ENCODE data around the gene TRRAP. TPM values are rescaled to one million over a fixed set of nuclear protein-coding genes. Genes with fewer than 3 reads are reported as not detected.
"Not testable (repeated sequence)": the region's sequence is repeated elsewhere in the genome, so short reads cannot be mapped to it uniquely, and the experiment has no call there.

The TRRAP gene
- 10.9 and 13.5 TPM in 2 replicates for total RNA-seq

DNA sequence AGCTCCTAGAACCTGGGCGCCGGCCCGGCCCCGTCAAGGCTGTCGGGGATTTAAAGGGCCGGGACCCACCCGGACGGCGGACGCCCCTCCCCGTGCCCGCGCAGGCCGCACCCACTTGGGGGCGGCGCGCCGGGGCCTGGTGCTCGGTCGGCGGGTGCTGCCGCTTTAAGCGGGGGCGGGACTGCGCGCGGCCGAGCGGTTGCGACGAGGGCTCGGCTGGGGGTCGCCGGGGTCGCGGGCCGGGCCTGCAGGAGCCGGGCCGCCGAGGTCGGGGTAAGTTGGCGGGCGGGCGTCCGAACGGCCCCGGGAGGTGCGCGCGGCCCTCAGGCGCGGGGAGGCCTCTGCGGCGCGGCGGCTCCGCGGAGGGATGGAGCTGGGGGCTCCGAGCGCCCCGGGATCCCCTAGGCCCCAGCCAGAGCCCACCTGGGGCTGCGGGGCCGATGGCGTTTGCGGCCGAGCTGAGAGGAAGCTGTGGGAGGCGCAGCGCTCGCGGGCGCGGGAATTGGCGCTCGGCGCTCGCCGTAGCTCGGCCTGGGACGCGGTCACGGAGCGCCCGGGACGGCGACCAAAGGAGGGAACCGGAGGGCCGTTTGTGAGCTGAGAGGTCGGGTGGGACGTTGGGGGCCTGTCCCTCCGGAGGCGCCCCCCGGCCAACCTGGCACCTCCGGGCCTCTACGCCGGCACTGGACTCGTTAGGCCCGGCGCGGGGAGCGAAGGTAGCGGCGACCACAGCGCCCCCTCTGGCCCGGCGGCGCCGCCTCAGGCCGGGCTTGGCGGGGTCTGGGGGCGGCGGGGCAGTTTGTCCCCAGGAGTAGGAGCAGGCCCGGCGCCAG lies at the start of gene TRRAP:
TRRAP (plus strand) TSS at position 168 of the 833 bp plus-strand sequence. CDS start 2,619 bp downstream, outside the sequence.
- peak; percentile 75 to 83 for DNase-seq (ENCODE audit: low read depth in 2 of 2)

DNA sequence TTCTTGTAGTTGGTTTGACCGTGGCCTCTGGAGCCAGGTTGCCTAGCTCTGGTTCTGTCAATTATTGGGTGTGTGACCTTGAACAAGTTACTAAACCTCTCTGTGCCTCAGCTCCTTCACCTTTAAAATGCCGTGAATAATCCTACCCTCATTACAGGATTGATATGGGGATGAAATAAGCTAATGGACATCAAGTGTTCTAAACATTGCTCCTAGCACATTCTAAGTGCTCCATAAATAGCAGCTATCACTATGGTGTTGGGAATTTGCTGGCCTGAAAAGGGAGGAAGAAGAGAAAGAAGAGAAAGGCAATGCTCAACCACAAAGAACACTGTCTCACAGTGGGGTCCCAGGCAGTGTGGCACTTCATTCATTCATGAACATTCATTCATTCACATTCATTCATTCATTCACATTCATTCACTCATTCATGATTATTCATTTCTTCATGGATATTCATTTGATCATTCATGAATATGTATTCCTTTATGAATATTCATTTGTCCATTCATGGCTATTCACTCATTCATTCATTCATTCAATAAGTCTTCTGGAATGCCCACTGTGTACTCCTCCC lies 47.3 kb upstream of the TRRAP start:
- DNase-seq (ENCODE audit: low read depth in 2 of 2): no peak

DNA sequence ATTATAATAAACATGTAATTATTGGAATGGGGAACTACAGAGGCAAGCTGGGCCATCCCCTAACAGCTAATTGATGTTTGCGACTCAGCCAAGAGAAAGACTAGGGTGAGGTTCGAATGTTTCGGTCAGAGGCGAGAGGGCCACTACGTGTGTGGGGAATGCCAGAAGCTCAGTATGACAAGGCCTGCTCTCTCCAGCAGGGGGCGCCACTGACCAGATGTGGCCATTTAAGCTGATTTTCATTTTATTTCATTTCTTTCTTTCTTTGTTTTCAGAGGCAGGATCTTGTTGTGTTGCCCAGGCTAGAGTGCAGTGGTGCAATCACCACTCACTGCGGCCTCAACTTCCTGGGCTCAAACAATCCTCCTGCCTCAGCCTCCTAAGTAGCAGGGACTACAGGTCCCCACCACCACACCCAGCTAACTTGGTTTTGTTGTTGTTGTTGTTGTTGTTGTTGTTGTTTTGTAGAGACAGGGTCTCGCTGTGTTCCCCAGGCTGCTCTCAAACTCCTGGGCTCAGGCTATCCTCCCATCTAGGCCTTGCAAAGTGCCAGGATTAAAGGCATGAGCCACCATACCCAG lies 46.6 kb upstream of the TRRAP start:
- DNase-seq (ENCODE audit: low read depth in 2 of 2): peak; percentile 39 to 53

- no peak for DNase-seq (ENCODE audit: low read depth in 2 of 2)
These were observed 45.3 kb upstream of the TRRAP start for GRCh38 chr7:98833022-98833421.

GRCh38 chr7:98834949-98835348 lies 43.4 kb upstream of the TRRAP start:
- DNase-seq (ENCODE audit: low read depth in 2 of 2): no peak

DNA sequence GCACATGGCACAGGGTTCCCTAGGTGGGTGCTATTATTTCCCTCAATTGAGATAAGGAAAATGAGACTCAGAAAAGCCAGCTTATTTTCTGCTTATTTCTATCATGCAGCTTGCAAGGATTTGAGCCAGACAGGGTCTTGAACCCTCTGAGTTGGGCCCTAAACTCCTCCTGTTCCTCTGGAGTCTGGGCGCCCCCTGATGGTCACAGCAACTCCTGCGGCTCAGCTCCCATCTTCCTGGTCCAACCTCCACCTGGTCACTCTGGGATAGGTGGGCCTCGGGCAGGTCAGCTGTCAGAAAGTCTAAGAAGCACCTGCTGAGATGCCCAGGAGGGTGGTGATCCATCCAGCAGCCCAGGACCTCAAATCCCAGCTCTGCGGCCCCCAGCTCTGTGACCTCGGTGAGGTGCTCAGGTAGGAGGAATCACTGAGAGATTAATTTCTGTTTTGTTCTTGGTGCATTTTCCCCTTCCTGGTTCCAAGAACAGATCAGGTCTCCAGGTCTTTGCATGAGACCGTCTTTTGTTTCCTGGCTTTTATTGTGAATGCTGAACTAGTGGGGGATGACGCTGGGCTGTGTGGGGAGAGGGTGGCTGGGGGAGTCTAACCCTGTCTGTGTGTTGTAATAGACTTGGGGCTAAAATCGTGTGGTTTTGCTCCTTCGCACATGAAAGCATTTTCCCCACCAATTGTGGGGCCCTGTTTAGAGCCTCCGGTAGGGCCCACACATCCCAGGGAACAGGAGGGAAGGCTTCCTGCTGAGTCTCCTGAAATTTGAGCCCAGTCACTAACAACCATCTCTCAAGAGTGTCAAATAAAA lies 41.3 kb upstream of the TRRAP start:
- DNase-seq (ENCODE audit: low read depth in 2 of 2): peak; percentile 10 to 25

GRCh38 chr7:98837630-98837972 lies 40.7 kb upstream of the TRRAP start:
- no peak for DNase-seq (ENCODE audit: low read depth in 2 of 2)

- DNase-seq (ENCODE audit: low read depth in 2 of 2): no peak
These were observed 38.2 kb upstream of the TRRAP start for GRCh38 chr7:98840096-98840495.

DNA sequence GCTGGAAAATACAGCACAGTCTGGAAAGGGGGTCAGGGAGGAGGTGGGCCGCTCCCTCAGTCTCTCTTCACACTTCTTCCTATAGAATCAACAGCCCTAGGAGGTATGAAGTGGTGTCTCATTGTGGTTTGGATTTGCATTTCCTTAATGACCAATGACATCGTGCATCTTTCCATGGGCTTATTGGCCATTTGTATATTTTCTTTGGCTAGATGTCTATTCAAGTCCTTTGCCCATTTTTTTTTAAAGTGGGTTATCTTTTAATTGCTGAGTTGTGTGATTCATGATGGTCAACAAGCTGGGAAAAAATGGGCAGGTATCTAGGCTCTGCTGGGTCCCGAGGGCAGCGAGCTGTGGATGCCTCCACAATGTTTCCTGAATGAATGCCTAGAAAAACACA lies 37.6 kb upstream of the TRRAP start:
- peak in 1 of 2 donors; percentile 55 for DNase-seq (ENCODE audit: low read depth in 2 of 2)

DNA sequence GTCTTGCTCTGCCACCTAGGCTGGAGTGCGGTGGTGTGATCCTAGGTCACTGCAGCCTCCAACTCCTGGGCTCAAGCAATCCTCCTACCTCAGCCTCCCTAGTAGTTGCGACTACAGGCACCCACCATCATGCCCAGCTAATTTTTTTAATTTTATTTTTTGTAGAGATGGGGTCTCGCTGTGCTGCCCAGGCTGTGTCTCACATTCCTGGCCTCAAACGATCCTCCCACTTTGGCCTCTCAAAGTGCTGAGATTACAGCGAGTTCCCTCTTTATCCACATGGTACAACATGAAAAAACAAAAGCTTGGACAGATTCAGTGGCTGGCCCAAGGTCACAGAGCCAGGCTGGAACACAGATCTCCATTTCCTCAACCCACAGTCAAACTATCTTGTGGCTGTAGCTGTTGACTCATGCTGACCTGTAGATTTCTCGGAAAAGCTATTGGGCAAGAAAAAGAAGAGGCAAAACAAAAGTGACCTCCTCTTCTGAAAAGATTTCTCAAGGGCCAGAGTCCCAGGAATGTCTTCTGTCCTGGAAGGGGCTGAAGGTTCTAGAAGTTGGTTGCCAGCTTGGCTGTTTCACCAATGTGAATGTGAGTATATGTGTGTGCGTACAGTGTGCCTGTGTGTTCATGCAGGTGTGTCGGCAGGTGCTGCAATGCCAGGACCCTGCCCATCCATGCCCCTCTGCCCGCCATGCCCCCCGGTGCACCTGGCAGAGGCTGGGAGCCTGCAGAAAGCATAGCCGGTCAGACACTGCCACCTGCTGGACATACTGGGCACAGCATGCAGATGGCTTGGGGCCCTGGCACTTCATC lies 36.9 kb upstream of the TRRAP start:
- peak; percentile 51 to 62 for DNase-seq (ENCODE audit: low read depth in 2 of 2)

- not testable (repeated sequence) for DNase-seq (ENCODE audit: low read depth in 2 of 2)
These were observed 35.8 kb upstream of the TRRAP start for GRCh38 chr7:98842552-98842951.

GRCh38 chr7:98848918-98849317 lies 29.4 kb upstream of the TRRAP start:
- no peak for DNase-seq (ENCODE audit: low read depth in 2 of 2)

GRCh38 chr7:98852826-98853225 lies 25.5 kb upstream of the TRRAP start:
- DNase-seq (ENCODE audit: low read depth in 2 of 2): no peak

DNA sequence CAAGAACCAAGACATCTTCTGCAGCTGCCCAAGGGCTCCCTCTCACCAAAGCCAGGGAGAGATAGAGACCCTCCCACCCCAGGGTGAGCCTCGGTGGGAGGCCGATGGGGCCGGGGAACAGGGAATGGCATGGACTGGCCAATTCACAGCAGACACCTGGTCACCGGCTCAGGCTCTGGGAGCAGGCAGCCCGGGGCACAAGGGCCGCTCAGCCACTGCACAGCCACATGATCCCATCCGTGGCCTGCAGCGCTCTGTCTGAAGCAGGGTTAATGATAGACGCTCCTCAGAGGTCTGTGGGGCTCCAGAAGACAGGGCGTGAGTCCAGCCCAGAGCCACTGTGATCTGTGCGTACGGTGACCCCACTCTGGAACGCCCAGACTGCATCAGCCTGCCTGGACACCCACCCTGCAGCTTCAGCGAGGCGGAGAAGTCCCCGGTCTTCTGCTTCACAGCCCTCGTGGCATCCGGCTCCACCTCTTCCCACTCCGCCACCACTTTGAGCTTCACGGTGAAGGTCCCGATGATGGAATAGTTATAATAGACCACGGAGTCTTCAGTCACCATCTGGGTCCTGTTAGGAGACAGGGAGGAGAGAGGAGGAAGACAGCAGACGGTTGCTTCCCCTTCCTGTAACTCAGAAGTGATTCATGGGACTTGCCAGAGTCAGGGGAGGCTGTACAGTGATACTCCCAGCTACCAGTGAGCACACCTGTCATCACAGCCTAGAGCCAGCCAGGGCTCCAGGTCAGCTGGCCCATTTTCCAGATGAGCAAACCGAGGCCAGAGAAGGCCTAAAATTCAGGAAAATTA lies 22.5 kb upstream of the TRRAP start:
- DNase-seq (ENCODE audit: low read depth in 2 of 2): no peak

DNA sequence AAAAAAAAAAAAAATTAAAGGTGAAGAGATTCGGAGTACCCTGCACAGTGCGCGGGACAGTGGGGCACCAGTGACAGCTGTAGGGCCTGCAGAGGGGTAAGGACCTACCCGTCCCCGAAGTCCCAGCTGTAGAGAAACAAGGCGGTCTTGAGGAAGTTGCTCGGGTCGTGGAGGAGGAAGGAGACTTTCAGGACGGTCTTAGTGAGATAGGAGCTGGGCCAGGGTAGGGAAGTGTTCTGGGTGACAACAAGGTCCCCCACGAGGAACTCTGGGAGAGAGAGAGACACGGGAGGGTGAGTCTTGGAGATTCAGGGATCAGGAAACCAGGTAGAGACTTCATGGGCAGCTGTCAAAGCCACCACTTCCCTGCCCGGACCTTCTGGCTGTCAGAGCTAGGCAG lies 18.3 kb upstream of the TRRAP start:
- no peak for DNase-seq (ENCODE audit: low read depth in 2 of 2)

DNA sequence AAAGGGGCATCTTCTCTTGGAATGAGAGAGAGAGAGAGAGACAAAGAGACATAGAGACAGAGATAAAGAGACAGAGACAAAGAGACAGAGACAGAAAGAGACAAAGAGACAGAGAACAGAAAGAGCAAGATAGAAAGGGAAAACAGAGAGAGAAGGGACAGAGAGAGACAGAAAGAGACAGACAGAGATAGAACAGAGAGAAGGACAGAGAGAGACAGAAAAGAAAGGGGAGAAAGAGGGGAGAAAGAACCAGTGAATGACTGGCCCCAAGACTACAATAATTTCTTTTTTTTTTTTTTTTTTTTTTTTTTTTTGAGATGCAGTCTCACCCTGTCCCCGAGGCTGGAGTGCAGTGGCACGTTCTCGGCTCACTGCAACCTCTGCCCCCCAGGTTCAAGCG lies 16.1 kb upstream of the TRRAP start:
- DNase-seq (ENCODE audit: low read depth in 2 of 2): no peak

DNA sequence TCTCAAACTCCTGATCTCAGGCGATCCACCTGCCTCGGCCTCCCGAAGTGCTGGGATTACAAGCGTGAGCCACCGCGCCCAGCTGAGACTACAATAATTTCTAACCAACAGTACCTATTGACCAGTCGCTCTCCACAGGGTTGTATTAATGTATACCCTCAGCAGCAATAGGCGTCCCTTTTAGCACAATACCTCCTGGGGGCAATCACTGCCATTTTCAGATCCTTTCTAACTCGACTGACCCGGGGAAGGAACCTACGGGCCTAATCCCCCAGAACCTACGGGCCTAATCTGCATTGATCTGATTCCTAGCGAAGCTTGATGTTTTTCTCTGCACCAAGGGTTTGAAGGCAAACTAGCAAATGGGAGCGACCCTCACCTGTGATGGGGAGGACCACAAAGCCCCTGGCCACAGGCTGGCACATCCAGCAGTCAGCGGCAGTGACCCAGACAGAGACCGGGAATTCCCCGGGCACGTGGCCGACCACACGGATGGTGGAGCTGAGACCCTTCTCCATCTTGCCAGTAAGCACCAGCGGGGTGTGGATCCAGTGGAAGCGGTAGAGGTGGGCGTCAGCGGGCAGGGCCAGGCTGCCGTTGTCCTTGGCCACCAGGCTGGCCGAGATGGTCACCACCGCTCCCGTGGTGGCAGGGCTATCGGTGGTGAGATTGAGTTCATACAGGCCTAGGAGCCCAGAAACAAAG lies 15.5 kb upstream of the TRRAP start:
- no peak for DNase-seq (ENCODE audit: low read depth in 2 of 2)

GRCh38 chr7:98863601-98864000 lies 14.7 kb upstream of the TRRAP start:
- DNase-seq (ENCODE audit: low read depth in 2 of 2): no peak

DNA sequence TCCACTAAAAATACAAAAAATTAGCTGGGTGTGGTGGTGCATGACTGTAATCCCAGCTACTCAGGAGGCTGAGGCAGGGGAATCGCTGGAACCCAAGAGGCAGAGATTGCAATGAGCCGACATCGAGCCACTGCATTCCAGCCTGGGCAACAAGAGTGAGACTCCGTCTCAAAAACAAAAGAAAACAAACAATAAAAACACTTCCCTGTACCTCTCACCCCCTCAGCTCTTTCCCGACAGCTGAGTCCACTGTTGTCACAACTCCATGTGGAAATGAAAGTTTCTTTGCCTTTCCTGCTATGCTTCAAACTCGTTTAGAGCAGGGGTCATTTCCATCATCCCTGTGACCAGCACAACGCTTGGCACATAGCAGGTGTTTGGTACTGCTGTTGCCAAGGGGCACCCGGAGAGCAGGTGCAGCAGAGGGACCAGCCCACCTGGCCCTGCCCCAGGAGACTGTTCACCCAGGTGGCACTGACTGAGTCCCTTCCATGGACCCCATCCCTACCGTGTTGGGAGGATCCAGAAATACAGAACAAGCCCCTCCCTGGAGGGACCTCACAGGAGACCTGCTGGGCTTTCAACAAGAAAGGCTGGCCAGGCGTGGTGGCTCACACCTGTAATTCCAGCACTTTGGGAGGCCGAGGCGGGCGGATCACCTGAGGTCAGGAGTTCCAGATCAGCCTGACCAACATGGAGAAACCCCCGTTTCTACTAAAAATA lies 13.4 kb upstream of the TRRAP start:
- peak in 1 of 2 donors; percentile 22 for DNase-seq (ENCODE audit: low read depth in 2 of 2)
